H1 (cell line): Measurements from ENCODE around the gene S1PR2. TPM values are rescaled to one million over a fixed set of nuclear protein-coding genes. Genes with fewer than 3 reads are reported as not detected.

Source experiments
- KDM4A ChIP-seq: IDR thresholded peaks from one replicate; pipeline ENCODE4 v1.7.1; 2012; ENCODE audit warnings: low read depth, mild to moderate bottlenecking, moderate library complexity, low read length, inconsistent platforms; ENCODE audit not compliant: severe bottlenecking
- polyA plus RNA-seq, 7 experiments: library from polyadenylated mRNA; depleted of rRNA in 3 of 7; stranded (reverse) in 5 of 7; unstranded in 2 of 7; fragments of >200 nt in 5 of 7; fragments of 200-250 nt in 2 of 7; gene quantifications; 1 replicate in 5 of 7; 2 replicates in 1 of 7; 4 replicates in 1 of 7; pipeline versions ENCODE4 v1.2.1 to v1.2.3, GENCODE V29; 2011 to 2013; ENCODE audit warnings: missing spikeins in 2 of 7, mixed read lengths in 2 of 7
- total RNA-seq: library from RNA; stranded (reverse); fragmentation: NEBNext Ultra II Directional; extraction: Animal tissue kit (Norgen Biotek cat#: 25700); gene quantifications from 2 replicates; pipeline ENCODE4 v1.2.1, GENCODE V29; 2021
- TF ChIP-seq, protein P1 (sequence below): IDR thresholded peaks from 2 replicates; pipeline ENCODE4 v1.6.1; 2011; ENCODE audit warnings: low read depth, mild to moderate bottlenecking, low read length; ENCODE audit not compliant: insufficient read depth
- TF ChIP-seq, protein P2 (sequence below): IDR thresholded peaks from 2 replicates; pipeline ENCODE4 v1.6.1; 2012; ENCODE audit warnings: inconsistent platforms

Gene S1PR2
- total and polyA plus RNA-seq, 2 of the 8 experiments (the other 6 are each of a cell fraction or from before 2014, with no cell fraction given) = 17.5 to 19.4 TPM

DNA sequence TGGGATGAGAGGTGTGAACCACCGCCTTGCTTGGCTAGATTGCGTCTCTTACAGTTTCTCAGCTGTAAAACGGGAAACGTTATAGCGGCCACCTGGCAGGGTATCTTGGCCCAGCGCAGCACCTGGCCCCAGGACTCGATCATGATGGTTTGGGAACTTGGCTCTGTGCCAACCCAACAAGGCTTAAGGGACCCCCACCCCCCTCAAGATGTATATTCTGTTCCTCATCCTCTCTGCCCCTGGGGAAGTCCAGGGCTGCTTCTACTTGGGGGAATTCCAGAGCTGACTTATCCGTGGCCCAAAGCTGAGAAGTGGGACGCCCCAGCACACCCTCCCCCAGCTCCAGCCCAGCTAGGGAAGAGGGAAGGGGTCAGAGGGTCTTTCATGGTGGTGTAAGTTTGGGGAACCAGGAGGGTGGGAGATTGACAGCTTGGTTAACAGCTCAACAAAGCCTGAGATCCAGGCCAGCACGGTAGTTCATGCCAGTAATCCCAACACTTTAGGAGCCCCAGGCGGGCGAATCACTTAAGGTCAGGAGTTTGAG lies 40.5 kb upstream of the S1PR2 start (continued):
- TF ChIP-seq, protein P1, sequence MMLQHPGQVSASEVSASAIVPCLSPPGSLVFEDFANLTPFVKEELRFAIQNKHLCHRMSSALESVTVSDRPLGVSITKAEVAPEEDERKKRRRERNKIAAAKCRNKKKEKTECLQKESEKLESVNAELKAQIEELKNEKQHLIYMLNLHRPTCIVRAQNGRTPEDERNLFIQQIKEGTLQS = no peak
- TF ChIP-seq, protein P2, sequence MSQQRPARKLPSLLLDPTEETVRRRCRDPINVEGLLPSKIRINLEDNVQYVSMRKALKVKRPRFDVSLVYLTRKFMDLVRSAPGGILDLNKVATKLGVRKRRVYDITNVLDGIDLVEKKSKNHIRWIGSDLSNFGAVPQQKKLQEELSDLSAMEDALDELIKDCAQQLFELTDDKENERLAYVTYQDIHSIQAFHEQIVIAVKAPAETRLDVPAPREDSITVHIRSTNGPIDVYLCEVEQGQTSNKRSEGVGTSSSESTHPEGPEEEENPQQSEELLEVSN = no peak
- no peak for TF ChIP-seq KDM4A
